ENCODE measurements around the gene FOLR3. TPM values are rescaled to one million over a fixed set of nuclear protein-coding genes. Genes with fewer than 3 reads are reported as not detected.
"Not testable (repeated sequence)": the region's sequence is repeated elsewhere in the genome, so short reads cannot be mapped to it uniquely, and the experiment has no call there.

The FOLR3 gene
- not detected for total RNA-seq

DNA sequence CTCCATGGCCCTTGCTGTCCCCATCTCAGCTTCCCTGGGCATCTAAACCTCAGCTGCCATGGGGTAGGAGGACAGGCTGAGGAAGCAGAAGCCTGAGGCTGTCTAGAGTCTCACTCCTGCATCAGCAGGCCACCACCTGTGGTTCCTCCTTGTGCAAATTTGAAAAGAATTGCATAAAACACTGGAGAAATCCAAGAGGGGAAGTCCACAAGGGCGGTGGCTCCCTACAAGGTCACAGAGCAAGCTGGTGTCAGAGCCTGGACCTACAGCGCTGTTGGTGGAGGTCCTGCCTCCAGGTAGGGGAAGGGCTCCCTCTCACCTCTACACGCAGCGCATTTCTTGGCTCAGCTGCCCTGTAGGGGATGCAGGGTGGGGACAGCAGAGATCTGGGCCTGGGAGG lies at the start of gene FOLR3:
Gene FOLR3 (plus strand): TSS at position 253 of the 400 bp plus-strand sequence. CDS start 228 bp downstream, outside the sequence.
- CTCF ChIA-PET = not testable (repeated sequence)

DNA sequence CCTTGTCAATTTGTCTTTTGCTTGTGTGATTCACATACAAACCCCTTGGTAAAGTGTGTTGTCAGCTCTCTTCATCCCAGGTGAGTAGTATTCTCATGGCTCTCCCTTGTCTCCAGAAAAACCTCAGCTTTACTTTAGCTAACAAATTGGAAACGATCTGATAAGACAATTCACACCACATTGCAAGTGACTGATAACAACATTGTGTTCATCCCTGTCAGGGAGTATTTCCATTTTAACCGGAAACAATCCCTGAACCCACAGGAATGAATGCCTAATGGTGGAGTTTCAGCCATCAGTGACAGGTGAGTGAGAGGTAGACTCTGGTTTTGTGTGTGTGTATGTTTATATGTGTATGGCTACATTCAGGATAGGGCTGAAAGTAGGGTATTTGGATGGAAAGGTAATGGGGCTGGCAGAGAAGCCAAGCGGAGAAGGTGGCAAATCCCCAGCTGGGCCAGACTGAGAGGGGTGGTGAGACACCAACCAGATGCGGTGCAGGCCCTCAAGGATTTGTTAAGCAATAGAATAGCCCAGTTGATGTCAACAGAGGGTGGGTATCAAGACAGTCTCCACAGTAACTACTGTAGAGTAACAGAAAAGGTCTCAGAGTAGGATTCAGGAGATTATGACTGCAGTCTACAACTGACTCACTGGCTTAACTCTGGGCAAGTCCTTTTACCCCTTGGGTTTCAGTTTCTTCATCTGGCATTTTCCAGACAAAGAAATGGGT lies 47.3 kb upstream of the FOLR3 start:
- intact Hi-C loops (cut with micrococcal nuclease) = loop anchor here (10.0 kb wide), 1 partner anchor 727 kb away; the partner anchor contains the start of gene ATG16L2
- Mint-ChIP-seq H3K4me3 (no peak overlapping the region), H3K4me1 (ENCODE audit: low read depth) (peaks cover 14% of the 10 kb centered on the region), H3K9me3 (no peaks in the 10 kb centered on the region), H3K27ac (peak overlapping the region; percentile 62), H3K27me3 (ENCODE audit: low read depth) (no peaks in the 10 kb centered on the region), H3K36me3 (ENCODE audit: low read depth) (no peaks in the 10 kb centered on the region)
- DNase-seq = no peak
- CTCF ChIA-PET = interaction anchor here (1.1 to 5.1 kb wide), 2 partner anchors 55 to 63 kb away, joined by 3 to 36 read pairs; no protein-coding TSS in a partner anchor

More for the DNA sequence above, at the start of gene FOLR3:
- DNase-seq; H3K36me3 Mint-ChIP-seq (ENCODE audit: low read depth); H3K27ac Mint-ChIP-seq; H3K9me3 Mint-ChIP-seq; H3K4me3 Mint-ChIP-seq; intact Hi-C loops (cut with micrococcal nuclease); H3K27me3 Mint-ChIP-seq (ENCODE audit: low read depth); H3K4me1 Mint-ChIP-seq (ENCODE audit: low read depth): not testable (repeated sequence)

DNA sequence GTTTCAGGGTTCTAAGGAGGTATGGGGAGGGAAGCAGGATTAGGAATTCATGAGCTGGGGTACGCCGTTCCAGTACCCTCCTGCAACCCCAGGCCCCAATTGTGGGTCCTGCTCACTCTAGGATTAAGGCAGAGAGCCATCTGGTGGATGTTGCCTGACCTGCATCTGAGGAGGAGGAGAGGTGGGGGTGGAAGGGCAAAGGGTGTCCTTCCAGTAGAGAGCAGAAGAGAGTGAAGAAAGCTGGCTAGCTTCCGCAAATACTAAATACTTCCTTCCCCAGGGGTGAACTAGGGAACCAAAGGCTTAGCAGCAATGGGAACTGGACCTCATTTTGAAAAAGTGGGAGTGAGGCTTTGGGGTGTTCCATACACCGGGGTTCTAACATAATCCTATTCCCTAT lies 44.2 kb upstream of the FOLR3 start:
- CTCF ChIA-PET = interaction anchor here (0.5 to 7.2 kb wide), 25 partner anchors 10 to 339 kb away, joined by 3 to 162 read pairs (median 5); partner anchors contain the start of gene LAMTOR1

GRCh38 chr11:72098741-72099140 lies 36.8 kb upstream of the FOLR3 start:
- no peak overlapping the region for H3K4me3 Mint-ChIP-seq
- CTCF ChIA-PET = interaction anchor here (0.6 to 4.5 kb wide), 3 partner anchors 8 to 122 kb away, joined by 3 to 38 read pairs (median 3); no protein-coding TSS in a partner anchor
- no peak overlapping the region for H3K27ac Mint-ChIP-seq
- peaks cover 33% of the 10 kb centered on the region for H3K4me1 Mint-ChIP-seq (ENCODE audit: low read depth)
- DNase-seq = no peak
- H3K9me3 Mint-ChIP-seq = no peaks in the 10 kb centered on the region
- intact Hi-C loops (cut with micrococcal nuclease) = no loop called here
- H3K27me3 Mint-ChIP-seq (ENCODE audit: low read depth) = no peaks in the 10 kb centered on the region
- H3K36me3 Mint-ChIP-seq (ENCODE audit: low read depth) = peaks cover 18% of the 10 kb centered on the region

More for the DNA sequence above, 44.2 kb upstream of the FOLR3 start:
- Mint-ChIP-seq H3K27ac (no peak overlapping the region), H3K36me3 (ENCODE audit: low read depth) (peaks cover 2% of the 10 kb centered on the region), H3K4me1 (ENCODE audit: low read depth) (peaks cover 14% of the 10 kb centered on the region), H3K9me3 (no peaks in the 10 kb centered on the region), H3K27me3 (ENCODE audit: low read depth) (no peaks in the 10 kb centered on the region), H3K4me3 (no peak overlapping the region)
- intact Hi-C loops (cut with micrococcal nuclease) = loop anchor here (1.0 to 2.0 kb wide), 2 partner anchors 66 to 180 kb away; no protein-coding TSS in a partner anchor
- DNase-seq = peak; percentile 83

GRCh38 chr11:72100009-72100408 lies 35.5 kb upstream of the FOLR3 start:
- H3K27ac Mint-ChIP-seq = no peak overlapping the region
- CTCF ChIA-PET = interaction anchor here (1.0 to 4.5 kb wide), 4 partner anchors 9 to 83 kb away, joined by 4 to 38 read pairs (median 5); no protein-coding TSS in a partner anchor
- H3K9me3 Mint-ChIP-seq = no peaks in the 10 kb centered on the region
- H3K4me3 Mint-ChIP-seq = no peak overlapping the region
- peaks cover 38% of the 10 kb centered on the region for H3K4me1 Mint-ChIP-seq (ENCODE audit: low read depth)
- H3K36me3 Mint-ChIP-seq (ENCODE audit: low read depth) = peaks cover 16% of the 10 kb centered on the region
- no peak for DNase-seq
- H3K27me3 Mint-ChIP-seq (ENCODE audit: low read depth) = no peaks in the 10 kb centered on the region
- intact Hi-C loops (cut with micrococcal nuclease) = no loop called here

DNA sequence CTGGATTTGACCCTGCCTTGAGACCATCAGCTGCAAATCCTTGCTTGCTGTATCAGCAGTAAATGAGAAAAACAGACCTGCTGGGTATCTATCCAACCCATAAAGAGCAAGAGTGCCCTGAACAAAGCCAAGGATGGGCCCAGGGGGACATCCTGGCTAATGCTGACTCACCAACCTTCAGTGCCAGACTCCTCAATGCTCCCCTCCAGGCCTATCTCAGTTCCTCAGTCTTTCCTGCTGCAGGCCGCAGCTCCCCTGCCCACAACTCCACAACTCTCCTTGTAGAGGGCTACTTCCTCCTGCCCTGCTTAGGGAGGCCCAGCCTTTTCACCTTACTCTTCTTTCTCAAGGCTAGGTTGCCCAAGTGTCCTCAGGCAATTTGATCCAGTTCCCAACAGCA lies 35.1 kb upstream of the FOLR3 start:
- intact Hi-C loops (cut with micrococcal nuclease) = no loop called here
- H3K27ac Mint-ChIP-seq = peak overlapping the region; percentile 57
- CTCF ChIA-PET = interaction anchor here (1.2 to 4.5 kb wide), 5 partner anchors 9 to 83 kb away, joined by 4 to 38 read pairs (median 5); no protein-coding TSS in a partner anchor
- DNase-seq = no peak
- no peaks in the 10 kb centered on the region for H3K27me3 Mint-ChIP-seq (ENCODE audit: low read depth)
- peaks cover 38% of the 10 kb centered on the region for H3K4me1 Mint-ChIP-seq (ENCODE audit: low read depth)
- H3K36me3 Mint-ChIP-seq (ENCODE audit: low read depth) = peaks cover 15% of the 10 kb centered on the region
- H3K9me3 Mint-ChIP-seq = no peaks in the 10 kb centered on the region
- H3K4me3 Mint-ChIP-seq = no peak overlapping the region

DNA sequence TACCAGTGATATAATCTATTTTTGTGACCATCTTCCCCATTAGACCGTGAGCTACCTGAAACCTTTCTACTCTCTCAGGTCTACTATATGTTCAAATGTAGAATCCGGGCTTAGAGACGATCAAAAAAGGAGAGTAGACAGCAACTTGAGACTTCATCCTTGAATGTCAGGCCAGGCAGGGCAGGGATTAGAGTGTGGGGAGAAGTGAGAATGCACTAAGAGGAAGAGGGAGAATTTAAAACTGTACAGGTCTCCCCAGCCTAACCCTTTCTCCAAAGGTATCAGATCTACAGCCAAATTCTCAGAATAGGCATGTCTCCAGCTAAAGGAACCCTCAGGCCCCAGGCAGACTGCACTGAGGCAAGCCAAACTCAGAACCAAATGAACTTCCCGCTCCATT lies 33.4 kb upstream of the FOLR3 start:
- CTCF ChIA-PET = interaction anchor here (0.6 to 4.5 kb wide), 4 partner anchors 11 to 174 kb away, joined by 3 to 38 read pairs (median 6); partner anchors contain the start of gene XNDC1N
- peak overlapping the region; percentile 87 for H3K4me3 Mint-ChIP-seq
- peak overlapping the region; percentile 77 for H3K27ac Mint-ChIP-seq
- DNase-seq = no peak
- intact Hi-C loops (cut with micrococcal nuclease) = loop anchor here (2.0 kb wide), 3 partner anchors 61 to 173 kb away; partner anchors contain the start of genes RNF121 and XNDC1N
- no peaks in the 10 kb centered on the region for H3K27me3 Mint-ChIP-seq (ENCODE audit: low read depth)
- peaks cover 14% of the 10 kb centered on the region for H3K36me3 Mint-ChIP-seq (ENCODE audit: low read depth)
- H3K4me1 Mint-ChIP-seq (ENCODE audit: low read depth) = peaks cover 38% of the 10 kb centered on the region
- H3K9me3 Mint-ChIP-seq = no peaks in the 10 kb centered on the region

GRCh38 chr11:72102631-72102945 lies 32.9 kb upstream of the FOLR3 start:
- no peaks in the 10 kb centered on the region for H3K27me3 Mint-ChIP-seq (ENCODE audit: low read depth)
- no peaks in the 10 kb centered on the region for H3K9me3 Mint-ChIP-seq
- DNase-seq = no peak
- peaks cover 13% of the 10 kb centered on the region for H3K36me3 Mint-ChIP-seq (ENCODE audit: low read depth)
- CTCF ChIA-PET = interaction anchor here (0.6 to 4.5 kb wide), 3 partner anchors 11 to 175 kb away, joined by 3 to 38 read pairs (median 8); partner anchors contain the start of gene XNDC1N
- peak overlapping the region; percentile 87 for H3K4me3 Mint-ChIP-seq
- H3K4me1 Mint-ChIP-seq (ENCODE audit: low read depth) = peaks cover 38% of the 10 kb centered on the region
- intact Hi-C loops (cut with micrococcal nuclease) = loop anchor here (2.0 kb wide), 3 partner anchors 62 to 174 kb away; partner anchors contain the start of genes RNF121 and XNDC1N
- peak overlapping the region; percentile 77 for H3K27ac Mint-ChIP-seq

GRCh38 chr11:72102946-72103753 lies 32.4 kb upstream of the FOLR3 start, which contains the start of gene LAMTOR1:
Gene LAMTOR1 (minus strand): TSS chr11:72103297. CDS start chr11:72103224, 73 bp downstream.
- Mint-ChIP-seq H3K4me3 (peak within 1 kb of the TSS; percentile 87), H3K27ac (peak within 1 kb of the TSS; percentile 77)
- intact Hi-C loops (cut with micrococcal nuclease) = loop anchor here (1.0 to 2.0 kb wide), 5 partner anchors 9 to 174 kb away; partner anchors contain the start of genes ANAPC15, LRRC51, NUMA1 and RNF121

DNA sequence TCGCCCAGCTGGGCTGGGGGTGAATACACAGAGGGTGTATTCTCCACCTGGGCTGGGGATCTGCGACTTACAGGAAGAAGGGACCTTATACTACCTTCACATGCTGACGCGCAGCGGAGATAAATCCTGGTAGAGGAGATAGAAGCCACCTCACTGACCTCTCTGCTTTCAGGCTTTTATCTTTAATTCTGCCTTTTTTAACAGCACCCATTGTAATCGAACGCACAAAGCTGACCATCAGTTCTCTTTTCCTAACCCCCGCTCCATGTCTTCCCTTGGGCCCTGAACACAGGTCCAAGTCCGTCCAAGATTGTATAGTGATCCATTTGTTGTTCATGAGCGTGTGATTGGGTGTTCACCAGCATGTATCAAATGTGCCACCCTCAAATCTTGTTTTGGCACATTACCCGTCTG lies 31.8 kb upstream of the FOLR3 start:
- Mint-ChIP-seq H3K9me3 (no peaks in the 10 kb centered on the region), H3K36me3 (ENCODE audit: low read depth) (peaks cover 4% of the 10 kb centered on the region), H3K4me3 (peak overlapping the region; percentile 87), H3K27me3 (ENCODE audit: low read depth) (no peaks in the 10 kb centered on the region), H3K27ac (peak overlapping the region; percentile 77), H3K4me1 (ENCODE audit: low read depth) (peaks cover 36% of the 10 kb centered on the region)
- intact Hi-C loops (cut with micrococcal nuclease) = loop anchor here (1.0 to 2.0 kb wide), 5 partner anchors 9 to 175 kb away; partner anchors contain the start of genes ANAPC15, LRRC51, NUMA1 and RNF121
- CTCF ChIA-PET = no interaction called here
- DNase-seq = no peak

More at GRCh38 chr11:72102946-72103753, 32.4 kb upstream of the FOLR3 start, which contains the start of gene LAMTOR1:
- CTCF ChIA-PET = interaction anchor here (2.3 to 4.5 kb wide), 2 partner anchors 12 to 78 kb away, joined by 8 to 38 read pairs; no protein-coding TSS in a partner anchor
- Mint-ChIP-seq H3K27me3 (ENCODE audit: low read depth) (no peaks in the 10 kb centered on the region), H3K36me3 (ENCODE audit: low read depth) (peaks cover 7% of the 10 kb centered on the region), H3K9me3 (no peaks in the 10 kb centered on the region), H3K4me1 (ENCODE audit: low read depth) (peaks cover 36% of the 10 kb centered on the region)
- peak; percentile 100 for DNase-seq

DNA sequence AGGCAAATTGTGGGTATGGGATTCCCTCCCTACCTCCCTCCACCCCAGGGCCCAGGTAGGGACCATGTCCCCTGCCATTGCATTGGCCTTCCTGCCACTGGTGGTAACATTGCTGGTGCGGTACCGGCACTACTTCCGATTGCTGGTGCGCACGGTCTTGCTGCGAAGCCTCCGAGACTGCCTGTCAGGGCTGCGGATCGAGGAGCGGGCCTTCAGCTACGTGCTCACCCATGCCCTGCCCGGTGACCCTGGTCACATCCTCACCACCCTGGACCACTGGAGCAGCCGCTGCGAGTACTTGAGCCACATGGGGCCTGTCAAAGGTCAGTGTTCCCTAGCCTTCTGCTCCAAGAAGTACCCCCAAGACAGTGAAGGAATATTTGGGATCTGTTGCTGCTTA lies 29.6 kb upstream of the FOLR3 start, which contains the start of gene TOMT:
Gene TOMT (plus strand): TSS at position 37 of the 400 bp plus-strand sequence. CDS start 28 bp downstream, at position 65.
- H3K27ac Mint-ChIP-seq = no peak within 1 kb of the TSS
- H3K36me3 Mint-ChIP-seq (ENCODE audit: low read depth) = peaks cover 4% of the 10 kb centered on the region
- intact Hi-C loops (cut with micrococcal nuclease) = no loop called here
- H3K4me1 Mint-ChIP-seq (ENCODE audit: low read depth) = peaks cover 27% of the 10 kb centered on the region
- DNase-seq = no peak
- no peaks in the 10 kb centered on the region for H3K9me3 Mint-ChIP-seq
- H3K27me3 Mint-ChIP-seq (ENCODE audit: low read depth) = no peaks in the 10 kb centered on the region
- no peak within 1 kb of the TSS for H3K4me3 Mint-ChIP-seq
- CTCF ChIA-PET = interaction anchor here (0.6 kb wide), 1 partner anchor 180 kb away, joined by 3 read pairs; no protein-coding TSS in a partner anchor

Data from activated naive CD4-positive, alpha-beta T cell treated with anti-CD3 and anti-CD28 coated beads for 36 hours (primary cell).